ENCODE measurements around the gene APOA1.

The APOA1 gene

GRCh38 chr11:116862185-116862584 is 24.8 kb upstream of the APOA1 start:
- DNase-seq (ENCODE audit: low read depth): no peak
- TF ChIP-seq MYC (IDR thresholded peaks at IDR 0.05; ENCODE audit: low read depth, low read length): no peak
- TF ChIP-seq MAX (IDR thresholded peaks at IDR 0.05; ENCODE audit: low read depth, low read length): no peak
- TF ChIP-seq POLR2A (IDR thresholded peaks at IDR 0.05; ENCODE audit: extremely low read depth, insufficient read length): no peak
- TF ChIP-seq CTCF (IDR thresholded peaks at IDR 0.05; ENCODE audit: low read depth, low read length): no peak
- H3K4me3 ChIP-seq (ENCODE audit: low read depth, low read length): no peak overlapping the region

GRCh38 chr11:116861539-116861938 is 24.1 kb upstream of the APOA1 start:
- DNase-seq (ENCODE audit: low read depth): no peak
- H3K4me3 ChIP-seq (ENCODE audit: low read depth, low read length): no peak overlapping the region
- TF ChIP-seq CTCF (IDR thresholded peaks at IDR 0.05; ENCODE audit: low read depth, low read length) (no peak), POLR2A (IDR thresholded peaks at IDR 0.05; ENCODE audit: extremely low read depth, insufficient read length) (no peak), MYC (IDR thresholded peaks at IDR 0.05; ENCODE audit: low read depth, low read length) (no peak), MAX (IDR thresholded peaks at IDR 0.05; ENCODE audit: low read depth, low read length) (no peak)

GRCh38 chr11:116860303-116860702 is 22.9 kb upstream of the APOA1 start:
- no peak overlapping the region for H3K4me3 ChIP-seq (ENCODE audit: low read depth, low read length)
- no peak for TF ChIP-seq CTCF (IDR thresholded peaks at IDR 0.05; ENCODE audit: low read depth, low read length)
- TF ChIP-seq MYC (IDR thresholded peaks at IDR 0.05; ENCODE audit: low read depth, low read length): no peak
- TF ChIP-seq MAX (IDR thresholded peaks at IDR 0.05; ENCODE audit: low read depth, low read length): no peak
- no peak for TF ChIP-seq POLR2A (IDR thresholded peaks at IDR 0.05; ENCODE audit: extremely low read depth, insufficient read length)
- DNase-seq (ENCODE audit: low read depth): no peak

- no peak overlapping the region for H3K4me3 ChIP-seq (ENCODE audit: low read depth, low read length)
- TF ChIP-seq MAX (IDR thresholded peaks at IDR 0.05; ENCODE audit: low read depth, low read length) (no peak), CTCF (IDR thresholded peaks at IDR 0.05; ENCODE audit: low read depth, low read length) (no peak), MYC (IDR thresholded peaks at IDR 0.05; ENCODE audit: low read depth, low read length) (no peak), POLR2A (IDR thresholded peaks at IDR 0.05; ENCODE audit: extremely low read depth, insufficient read length) (no peak)
- no peak for DNase-seq (ENCODE audit: low read depth)
Observed at GRCh38 chr11:116859175-116859574, 21.8 kb upstream of the APOA1 start.

- TF ChIP-seq POLR2A (IDR thresholded peaks at IDR 0.05; ENCODE audit: extremely low read depth, insufficient read length) (no peak), CTCF (IDR thresholded peaks at IDR 0.05; ENCODE audit: low read depth, low read length) (no peak), MYC (IDR thresholded peaks at IDR 0.05; ENCODE audit: low read depth, low read length) (no peak), MAX (IDR thresholded peaks at IDR 0.05; ENCODE audit: low read depth, low read length) (no peak)
- H3K4me3 ChIP-seq (ENCODE audit: low read depth, low read length): no peak overlapping the region
- DNase-seq (ENCODE audit: low read depth): no peak
Observed at GRCh38 chr11:116857936-116858335, 20.5 kb upstream of the APOA1 start.

- TF ChIP-seq POLR2A (IDR thresholded peaks at IDR 0.05; ENCODE audit: extremely low read depth, insufficient read length) (no peak), MYC (IDR thresholded peaks at IDR 0.05; ENCODE audit: low read depth, low read length) (no peak), CTCF (IDR thresholded peaks at IDR 0.05; ENCODE audit: low read depth, low read length) (no peak), MAX (IDR thresholded peaks at IDR 0.05; ENCODE audit: low read depth, low read length) (no peak)
- no peak overlapping the region for H3K4me3 ChIP-seq (ENCODE audit: low read depth, low read length)
- no peak for DNase-seq (ENCODE audit: low read depth)
Observed at GRCh38 chr11:116857316-116857715, 19.9 kb upstream of the APOA1 start.
